Lung (tissue), 12 donors: ENCODE results near the gene PARD3B. TPM values are rescaled to one million over a fixed set of nuclear protein-coding genes. Genes with fewer than 3 reads are reported as not detected.
A peak's percentile ranks its signal among the peaks of the same experiment; 100 is the strongest.

Source experiments
- ATAC-seq: fragments of 200-7000 bp; cut with Tn5 transposase; one replicate; pipeline ENCODE4 v1.9.1; 2020; ENCODE audit warnings: moderate number of reproducible peaks; ENCODE audit not compliant: insufficient read depth, low FRiP score
- DNase-seq, 3 donors: peaks; one replicate each; pipeline ENCODE4 v3.0.0-alpha.2; 2013 to 2017
- H3K27ac ChIP-seq, 2 donors: one replicate each; pipeline ENCODE4 v1.5.1; 2013; ENCODE audit warnings: mild to moderate bottlenecking in 2 of 2, moderate library complexity in 2 of 2, control low read depth in 1 of 2, inconsistent platforms in 1 of 2, low read depth in 1 of 2, low read length in 1 of 2
- H3K27me3 ChIP-seq, 3 donors: one replicate each; pipeline ENCODE4 v1.5.1; 2013; ENCODE audit warnings: low read length in 2 of 3; ENCODE audit not compliant: control insufficient read depth in 3 of 3, insufficient read depth in 3 of 3
- H3K36me3 ChIP-seq, 4 donors: one replicate each; pipeline ENCODE4 v1.5.1; 2013; ENCODE audit warnings: low read length in 4 of 4, mild to moderate bottlenecking in 1 of 4, moderate library complexity in 1 of 4; ENCODE audit not compliant: control insufficient read depth in 4 of 4, insufficient read depth in 4 of 4
- H3K4me1 ChIP-seq, 5 donors: one replicate each; pipeline ENCODE4 v1.5.1; 2013; ENCODE audit warnings: low read length in 5 of 5, mild to moderate bottlenecking in 2 of 5, moderate library complexity in 1 of 5; ENCODE audit not compliant: control insufficient read depth in 5 of 5, insufficient read depth in 5 of 5
- H3K4me3 ChIP-seq: one replicate; pipeline ENCODE4 v1.5.1; 2013; ENCODE audit warnings: mild to moderate bottlenecking, control low read depth, moderate library complexity
- H3K9ac ChIP-seq, 2 donors: one replicate each; pipeline ENCODE4 v1.5.1; 2013; ENCODE audit warnings: low read length in 2 of 2, control low read depth in 1 of 2; ENCODE audit not compliant: insufficient read depth in 1 of 2
- H3K9me3 ChIP-seq, 4 donors: one replicate each; pipeline ENCODE4 v1.5.1; 2013; ENCODE audit warnings: low read length in 3 of 4, mild to moderate bottlenecking in 1 of 4, moderate library complexity in 1 of 4; ENCODE audit not compliant: control insufficient read depth in 4 of 4, insufficient read depth in 3 of 4
- CTCF ChIP-seq: IDR thresholded peaks from 2 replicates; pipeline ENCODE4 v1.5.1; 2012; ENCODE audit warnings: mild to moderate bottlenecking; ENCODE audit errors: control extremely low read depth, extremely low read depth
- WGBS, 2 donors: extraction: QIAGEN DNeasy Blood & Tissue Kit; methylation state at CpG; one replicate each; pipeline ENCODE4 v1.1.7; 2013; 5-methylcytosine and 5-hydroxymethylcytosine counted together
- polyA plus RNA-seq, 2 donors: library from polyadenylated mRNA; stranded (reverse); fragments of 200-250 nt; gene quantifications; one replicate each; pipeline ENCODE4 v1.2.1, GENCODE V29; 2013
- total RNA-seq, 2 donors: library from RNA; depleted of rRNA in 1 of 2; stranded (reverse); fragments of >200 nt in 1 of 2; gene quantifications; one replicate each; pipeline ENCODE4 v1.2.1, GENCODE V29; 2014 to 2021
- donor health status: control.
- donor health status: control.
- donor health status: Bipolar disorder and iron deficiency.
- donor health status: healthy.
- donor health status: DM: yes; HTN: yes; CAD: no.

The PARD3B gene
- total and polyA plus RNA-seq, 4 donors, result 2.4 to 38.7 (median 17.1) TPM

DNA sequence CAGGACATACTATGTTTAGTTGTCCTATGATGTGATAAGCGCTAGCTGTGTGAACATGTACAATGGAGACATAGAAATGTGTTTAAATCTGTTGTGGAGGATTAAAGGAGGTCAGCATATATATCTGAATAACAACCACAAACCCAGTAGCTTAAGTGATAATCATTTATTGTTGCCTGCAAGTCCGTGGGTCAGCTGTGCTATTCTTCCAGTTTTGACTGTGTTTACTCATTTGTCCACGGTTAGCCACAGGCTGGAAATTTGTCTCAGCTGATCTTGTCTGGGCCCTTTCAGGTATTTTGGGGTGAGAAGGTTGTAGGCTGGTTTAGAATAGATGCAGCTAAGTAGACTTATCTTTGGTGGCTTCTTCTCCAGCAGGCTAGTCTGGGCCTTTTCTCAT, 110.4 kb downstream of the PARD3B start:
- peaks cover 0 to 7% (median 0%) of the 10 kb centered on the region in 4 donors for H3K36me3 ChIP-seq
- H3K9ac ChIP-seq, result no peak overlapping the region
- ATAC-seq (no peak), DNase-seq (no peak)
- peaks cover 0 to 4% (median 1%) of the 10 kb centered on the region in 4 donors for H3K9me3 ChIP-seq
- no peak overlapping the region for H3K4me3 ChIP-seq
- WGBS, 2 donors, result 85 to 91% methylated on average over 3 of the region's 3 CpGs
- peaks cover 0 to 11% (median 0%) of the 10 kb centered on the region in 5 donors for H3K4me1 ChIP-seq
- no peak for TF ChIP-seq CTCF
- no peaks in the 10 kb centered on the region for H3K27me3 ChIP-seq
- H3K27ac ChIP-seq, result no peak overlapping the region

DNA sequence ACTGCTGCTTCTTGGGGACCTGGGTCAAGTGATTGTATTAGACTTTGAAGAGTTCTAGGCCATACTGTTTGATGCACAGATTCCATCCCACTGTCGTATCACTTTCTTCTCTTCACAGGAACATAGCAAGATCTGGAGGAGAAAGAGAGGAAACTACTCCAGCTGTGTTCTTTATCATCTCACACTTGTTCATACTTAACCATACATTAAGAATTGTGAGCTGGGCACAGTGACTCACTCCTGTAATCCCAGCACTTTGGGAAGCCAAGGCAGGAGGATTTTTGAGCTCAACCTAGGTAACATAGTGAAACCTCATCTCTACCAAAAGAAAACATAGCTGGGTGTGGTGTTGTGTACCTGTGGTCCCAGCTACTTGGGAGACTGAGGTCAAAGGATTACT, 111.7 kb downstream of the PARD3B start:
- ATAC-seq (no peak), DNase-seq (peak in 1 of 3 donors; percentile 58)
- H3K27me3 ChIP-seq, result no peaks in the 10 kb centered on the region
- H3K4me1 ChIP-seq, result peaks cover 0 to 11% (median 0%) of the 10 kb centered on the region in 5 donors
- no peak overlapping the region for H3K4me3 ChIP-seq
- no peak overlapping the region for H3K9ac ChIP-seq
- H3K27ac ChIP-seq, result no peak overlapping the region
- H3K9me3 ChIP-seq, result no peaks in the 10 kb centered on the region
- TF ChIP-seq CTCF, result no peak
- peaks cover 0 to 4% (median 0%) of the 10 kb centered on the region in 4 donors for H3K36me3 ChIP-seq
- WGBS, 2 donors, result 90 to 91% methylated on average over 1 of the region's 1 CpG

DNA sequence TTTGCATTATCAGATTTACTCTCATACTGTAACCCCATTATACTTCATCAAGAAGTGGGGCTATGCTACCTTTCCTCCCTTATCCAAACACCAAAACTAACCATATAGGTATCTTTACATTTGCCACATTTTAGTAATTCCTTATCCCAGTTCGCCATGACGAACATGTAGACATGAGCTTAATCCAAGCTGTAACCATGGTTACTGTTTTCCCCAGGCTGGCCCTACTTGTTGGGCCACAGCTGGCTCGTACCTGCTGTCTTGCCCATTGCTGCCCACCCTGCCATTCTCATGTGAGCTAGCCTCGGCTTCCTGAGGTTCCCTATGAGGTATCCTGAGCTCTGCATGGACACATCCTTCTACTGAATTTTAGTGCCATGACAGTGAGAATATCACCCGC, 117.7 kb downstream of the PARD3B start:
- Histone ChIP-seq H3K4me3 (no peak overlapping the region), H3K4me1 (peaks cover 3 to 15% (median 8%) of the 10 kb centered on the region in 5 donors), H3K36me3 (no peaks in the 10 kb centered on the region), H3K9me3 (no peaks in the 10 kb centered on the region), H3K27ac (no peak overlapping the region), H3K27me3 (no peaks in the 10 kb centered on the region), H3K9ac (no peak overlapping the region)
- 93 to 94% methylated on average over 5 of the region's 5 CpGs for WGBS, 2 donors
- no peak for TF ChIP-seq CTCF
- ATAC-seq (no peak), DNase-seq (no peak)

DNA sequence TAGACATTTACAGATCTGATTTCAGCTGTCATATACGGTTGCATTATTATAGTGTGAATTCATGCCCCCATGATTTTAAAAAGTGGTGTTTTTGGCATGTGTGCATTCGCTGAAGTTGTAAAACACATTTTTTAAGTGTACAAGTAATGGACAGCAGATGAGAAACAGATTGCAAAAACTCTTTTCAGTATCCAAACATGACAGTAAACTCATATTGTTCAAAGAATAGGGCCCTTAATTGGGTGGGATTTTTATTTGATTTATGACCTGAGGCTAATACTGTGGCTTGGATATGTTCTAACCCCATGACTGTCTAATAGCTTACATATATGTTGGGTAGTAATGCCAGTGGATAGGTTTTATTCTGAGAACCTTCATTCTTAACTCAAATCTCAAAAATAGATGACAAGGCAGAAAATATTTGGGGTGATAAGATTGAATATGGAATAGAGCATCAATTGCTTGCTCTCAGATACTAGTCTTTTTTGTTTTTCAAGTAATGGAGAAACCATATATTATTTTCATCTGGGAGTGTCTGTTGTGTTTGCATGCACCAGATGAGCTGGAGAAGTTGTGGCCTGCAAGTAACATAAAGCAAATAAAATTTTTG, 118.6 kb downstream of the PARD3B start:
- no peaks in the 10 kb centered on the region for H3K27me3 ChIP-seq
- no peak overlapping the region for H3K27ac ChIP-seq
- H3K9ac ChIP-seq, result no peak overlapping the region
- DNase-seq, result no peak
- H3K4me1 ChIP-seq, result peaks cover 3 to 16% (median 8%) of the 10 kb centered on the region in 5 donors
- no peaks in the 10 kb centered on the region for H3K9me3 ChIP-seq
- H3K36me3 ChIP-seq, result no peaks in the 10 kb centered on the region
- no peak overlapping the region for H3K4me3 ChIP-seq
- TF ChIP-seq CTCF, result no peak
- ATAC-seq, result no peak
- 87 to 88% methylated on average over 2 of the region's 2 CpGs for WGBS, 2 donors
